NT2/D1 (cell line): ENCODE measurements around the gene GLIPR2.

Experiments used
- YY1 ChIP-seq: IDR thresholded peaks from 2 replicates; pipeline ENCODE4 v1.6.1; 2011; ENCODE audit not compliant: insufficient read length, insufficient read depth
- ZNF274 ChIP-seq: IDR thresholded peaks from 2 replicates; pipeline ENCODE4 v1.6.1; 2011; ENCODE audit warnings: mild to moderate bottlenecking, low read depth, low read length

DNA sequence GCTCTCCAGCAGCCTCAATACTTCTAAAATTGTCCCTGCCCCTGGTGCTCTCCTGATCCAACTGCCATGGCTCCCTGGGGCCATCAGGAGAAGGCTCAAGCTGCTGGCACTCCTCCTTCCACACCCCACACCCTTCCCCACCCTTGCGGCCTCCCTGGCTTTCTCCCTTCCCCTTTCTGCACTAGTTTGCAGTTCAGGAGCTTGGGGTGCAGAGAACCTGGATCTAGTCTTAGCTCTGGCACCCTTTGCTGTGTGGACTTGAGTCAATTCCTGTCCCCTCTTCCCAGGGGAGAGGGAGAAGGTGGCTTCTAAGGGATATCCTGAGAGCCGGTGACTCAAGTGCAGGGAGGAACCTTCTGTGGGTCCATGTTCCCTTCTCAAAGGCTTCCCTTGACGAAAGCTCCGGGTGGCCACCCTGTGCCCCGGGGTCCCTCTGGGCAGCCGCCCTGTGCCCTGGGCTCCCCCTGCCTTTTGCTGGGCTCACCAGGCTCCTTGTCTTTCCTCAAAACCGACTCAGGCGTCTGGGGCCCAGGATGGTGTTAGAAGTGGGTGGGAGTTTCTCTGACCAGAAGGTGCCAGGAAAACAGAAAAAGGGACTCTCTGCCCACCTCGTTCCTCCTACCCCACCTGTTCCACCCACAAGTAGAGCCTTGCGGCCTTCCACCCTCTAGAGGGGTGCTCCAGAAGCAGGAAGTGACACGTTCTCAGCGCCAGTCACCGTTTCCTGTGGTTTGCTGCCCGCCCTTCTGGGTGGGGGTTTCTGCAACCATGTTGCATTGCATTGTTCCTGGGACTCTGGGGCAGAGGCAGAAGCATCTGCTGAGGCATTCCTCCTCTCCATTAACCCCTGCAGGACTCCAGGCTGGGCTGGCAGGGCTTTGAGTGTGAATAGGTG lies 15.0 kb downstream of the GLIPR2 start:
- TF ChIP-seq ZNF274 (no peak), YY1 (no peak)
